PC-3 (cell line): Measurements from ENCODE around the gene SCPEP1.

ENCODE experiments used
- EZH2 ChIP-seq: fragments of 300-600 bp; sonication (generic); IDR thresholded peaks from one replicate; pipeline ENCODE4 v1.6.1; 2017; ENCODE audit warnings: antibody characterized with exemption, mild to moderate bottlenecking, low read length; ENCODE audit not compliant: unreplicated experiment
- EZH2phosphoT487 ChIP-seq: fragments of 300-600 bp; sonication (generic); IDR thresholded peaks from 2 replicates; pipeline ENCODE4 v1.6.1; 2018; ENCODE audit warnings: mild to moderate bottlenecking, antibody characterized with exemption, low read length, borderline replicate concordance
- TF ChIP-seq, protein P1 (sequence below): fragments of 300-600 bp; sonication (generic); conservative IDR thresholded peaks from 2 replicates; pipeline ENCODE4 v1.5.1; 2017; ENCODE audit warnings: antibody characterized with exemption, low read depth, mild to moderate bottlenecking, low read length

GRCh38 chr17:57011491-57012015 is 33.6 kb downstream of the SCPEP1 start:
- TF ChIP-seq, protein P1, sequence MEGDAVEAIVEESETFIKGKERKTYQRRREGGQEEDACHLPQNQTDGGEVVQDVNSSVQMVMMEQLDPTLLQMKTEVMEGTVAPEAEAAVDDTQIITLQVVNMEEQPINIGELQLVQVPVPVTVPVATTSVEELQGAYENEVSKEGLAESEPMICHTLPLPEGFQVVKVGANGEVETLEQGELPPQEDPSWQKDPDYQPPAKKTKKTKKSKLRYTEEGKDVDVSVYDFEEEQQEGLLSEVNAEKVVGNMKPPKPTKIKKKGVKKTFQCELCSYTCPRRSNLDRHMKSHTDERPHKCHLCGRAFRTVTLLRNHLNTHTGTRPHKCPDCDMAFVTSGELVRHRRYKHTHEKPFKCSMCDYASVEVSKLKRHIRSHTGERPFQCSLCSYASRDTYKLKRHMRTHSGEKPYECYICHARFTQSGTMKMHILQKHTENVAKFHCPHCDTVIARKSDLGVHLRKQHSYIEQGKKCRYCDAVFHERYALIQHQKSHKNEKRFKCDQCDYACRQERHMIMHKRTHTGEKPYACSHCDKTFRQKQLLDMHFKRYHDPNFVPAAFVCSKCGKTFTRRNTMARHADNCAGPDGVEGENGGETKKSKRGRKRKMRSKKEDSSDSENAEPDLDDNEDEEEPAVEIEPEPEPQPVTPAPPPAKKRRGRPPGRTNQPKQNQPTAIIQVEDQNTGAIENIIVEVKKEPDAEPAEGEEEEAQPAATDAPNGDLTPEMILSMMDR, result no peak
- TF ChIP-seq EZH2phosphoT487 (no peak), EZH2 (no peak)
